GM12801 (cell line): ENCODE measurements around the gene PHF21B.

Source experiments
- TF ChIP-seq, protein P1 (sequence below): IDR thresholded peaks from one replicate; pipeline ENCODE4 v1.5.1; 2011; ENCODE audit warnings: control low read depth; ENCODE audit not compliant: insufficient read length; ENCODE audit errors: extremely low read depth

Gene PHF21B

DNA sequence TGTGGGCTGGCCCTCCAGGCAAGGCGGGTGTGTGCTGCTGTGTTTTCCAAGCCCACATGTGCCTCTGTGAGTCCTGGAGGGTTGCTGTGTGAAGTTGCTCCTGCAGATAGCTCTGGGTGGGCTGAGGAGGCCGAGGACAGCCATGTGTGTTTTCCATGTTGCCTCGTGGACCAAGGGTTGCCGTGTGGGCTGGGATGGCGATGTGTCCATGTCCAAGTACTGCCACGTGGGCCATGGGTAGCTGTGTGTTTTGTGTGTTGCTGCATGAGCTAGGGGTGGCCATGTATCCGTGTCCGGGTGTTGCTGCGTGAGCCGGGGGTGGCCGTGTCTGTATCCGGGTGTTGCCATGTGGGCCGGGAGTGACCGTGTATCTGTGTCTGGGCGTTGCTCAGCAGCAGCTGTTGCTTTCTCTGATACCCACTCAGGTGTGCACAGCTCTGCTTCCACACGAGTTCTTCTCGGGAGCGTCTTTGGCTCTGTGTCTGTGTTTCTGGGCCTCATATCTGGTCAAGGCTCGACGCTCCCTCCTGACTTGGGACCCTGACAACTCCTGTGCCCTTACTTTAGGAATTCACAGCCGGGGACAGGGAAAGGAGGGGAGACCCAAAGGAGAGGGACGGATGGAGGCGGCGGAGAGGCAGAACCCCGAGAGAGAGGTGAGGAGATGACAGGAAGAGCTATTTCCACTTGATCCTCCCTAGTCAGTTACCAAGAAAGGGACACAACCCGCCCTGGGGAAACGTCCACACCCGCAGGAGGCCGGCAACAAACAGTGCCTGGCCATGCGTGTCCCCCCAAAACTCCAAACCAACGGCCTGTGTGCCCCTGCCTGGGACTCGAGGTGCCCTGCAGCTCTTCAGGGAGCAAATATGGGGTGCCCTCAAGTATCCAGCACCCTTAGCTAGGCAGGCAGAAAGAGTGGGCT, 83.1 kb downstream of the PHF21B start:
- TF ChIP-seq, protein P1, sequence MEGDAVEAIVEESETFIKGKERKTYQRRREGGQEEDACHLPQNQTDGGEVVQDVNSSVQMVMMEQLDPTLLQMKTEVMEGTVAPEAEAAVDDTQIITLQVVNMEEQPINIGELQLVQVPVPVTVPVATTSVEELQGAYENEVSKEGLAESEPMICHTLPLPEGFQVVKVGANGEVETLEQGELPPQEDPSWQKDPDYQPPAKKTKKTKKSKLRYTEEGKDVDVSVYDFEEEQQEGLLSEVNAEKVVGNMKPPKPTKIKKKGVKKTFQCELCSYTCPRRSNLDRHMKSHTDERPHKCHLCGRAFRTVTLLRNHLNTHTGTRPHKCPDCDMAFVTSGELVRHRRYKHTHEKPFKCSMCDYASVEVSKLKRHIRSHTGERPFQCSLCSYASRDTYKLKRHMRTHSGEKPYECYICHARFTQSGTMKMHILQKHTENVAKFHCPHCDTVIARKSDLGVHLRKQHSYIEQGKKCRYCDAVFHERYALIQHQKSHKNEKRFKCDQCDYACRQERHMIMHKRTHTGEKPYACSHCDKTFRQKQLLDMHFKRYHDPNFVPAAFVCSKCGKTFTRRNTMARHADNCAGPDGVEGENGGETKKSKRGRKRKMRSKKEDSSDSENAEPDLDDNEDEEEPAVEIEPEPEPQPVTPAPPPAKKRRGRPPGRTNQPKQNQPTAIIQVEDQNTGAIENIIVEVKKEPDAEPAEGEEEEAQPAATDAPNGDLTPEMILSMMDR: no peak

DNA sequence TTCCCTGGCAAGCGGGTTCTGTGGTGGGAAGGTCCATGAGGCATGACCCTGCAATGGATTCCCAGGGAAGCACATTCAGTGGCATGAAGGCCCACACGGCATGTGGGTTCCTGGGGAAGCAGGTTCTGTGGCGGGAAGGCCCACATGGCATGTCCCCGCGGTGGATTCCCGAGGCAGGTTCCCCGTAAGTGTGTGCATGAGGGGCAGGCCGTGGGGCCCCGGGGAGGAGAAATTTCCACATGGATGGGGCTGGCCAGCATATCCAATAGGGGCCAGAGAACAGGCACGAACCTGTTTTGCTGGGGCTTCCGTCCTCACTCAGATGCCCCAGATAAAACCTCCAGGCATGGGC, 83.7 kb downstream of the PHF21B start:
- TF ChIP-seq, protein P1: no peak

DNA sequence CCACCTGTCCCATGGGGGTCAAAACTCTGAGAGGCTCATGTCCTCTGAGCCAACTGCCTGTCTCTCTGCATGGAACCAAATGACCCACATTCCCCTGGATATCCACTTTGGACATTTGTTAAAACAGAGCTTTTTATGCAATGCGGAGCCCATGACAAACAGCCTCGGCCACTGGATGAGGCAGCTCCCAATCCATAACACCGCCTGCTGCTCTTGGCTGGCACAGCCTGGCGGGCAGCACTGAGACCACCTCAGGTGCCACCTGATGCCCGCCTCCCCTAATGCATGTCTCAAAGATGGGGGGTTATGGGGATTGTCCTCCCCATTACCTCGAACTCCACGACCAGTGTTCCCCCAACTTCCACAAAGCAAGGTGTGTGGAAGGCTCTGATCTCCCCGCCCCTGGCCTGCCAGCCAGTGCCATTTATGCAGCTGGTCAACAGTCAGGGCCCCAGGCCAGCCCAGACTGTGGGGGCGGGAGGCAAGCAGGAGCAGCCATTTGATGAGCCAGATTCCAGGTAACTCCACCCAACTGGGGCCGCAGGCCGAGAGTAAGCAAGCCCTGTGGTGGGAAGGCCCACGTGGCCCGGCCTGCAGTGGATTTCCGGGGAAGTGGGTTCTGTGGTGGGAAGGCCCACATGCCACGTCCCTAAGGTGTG, 84.2 kb downstream of the PHF21B start:
- TF ChIP-seq, protein P1: no peak

DNA sequence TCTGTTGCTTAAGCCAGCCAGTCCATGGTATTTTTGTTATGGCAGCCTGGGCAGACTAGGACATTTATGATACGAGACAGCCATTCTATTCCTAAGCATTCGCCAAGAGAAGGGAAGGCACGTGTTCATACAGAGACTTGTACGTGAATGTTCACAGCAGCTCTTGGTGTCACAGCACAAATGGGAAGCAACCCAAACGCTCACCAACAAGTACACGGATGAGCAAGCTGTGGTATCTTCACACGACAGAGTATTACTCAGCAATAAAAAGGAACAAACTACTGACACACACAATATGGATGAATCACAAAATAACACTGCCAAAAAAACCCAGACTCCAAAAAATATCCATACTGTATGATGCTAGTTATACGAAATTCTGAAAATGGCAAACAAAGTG, 85.1 kb downstream of the PHF21B start:
- TF ChIP-seq, protein P1: no peak

DNA sequence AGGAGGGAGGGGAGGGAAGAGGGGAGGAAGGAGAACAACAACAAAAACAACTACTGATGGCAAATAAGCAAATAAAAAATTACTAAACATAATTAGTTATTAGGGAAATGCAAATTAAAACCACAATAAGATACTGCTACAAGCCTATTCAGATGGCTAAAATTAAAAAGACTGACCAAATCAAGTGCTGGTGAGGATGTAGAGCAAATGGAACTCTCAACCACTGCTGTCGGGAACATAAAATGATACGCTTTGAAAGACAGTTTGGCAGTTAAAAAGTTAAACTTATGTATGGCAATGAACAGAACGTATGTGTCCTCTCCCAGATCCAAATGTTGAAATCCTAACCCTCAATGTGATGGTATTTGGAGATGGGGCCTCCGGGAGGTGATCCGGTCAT, 85.7 kb downstream of the PHF21B start:
- TF ChIP-seq, protein P1: no peak

DNA sequence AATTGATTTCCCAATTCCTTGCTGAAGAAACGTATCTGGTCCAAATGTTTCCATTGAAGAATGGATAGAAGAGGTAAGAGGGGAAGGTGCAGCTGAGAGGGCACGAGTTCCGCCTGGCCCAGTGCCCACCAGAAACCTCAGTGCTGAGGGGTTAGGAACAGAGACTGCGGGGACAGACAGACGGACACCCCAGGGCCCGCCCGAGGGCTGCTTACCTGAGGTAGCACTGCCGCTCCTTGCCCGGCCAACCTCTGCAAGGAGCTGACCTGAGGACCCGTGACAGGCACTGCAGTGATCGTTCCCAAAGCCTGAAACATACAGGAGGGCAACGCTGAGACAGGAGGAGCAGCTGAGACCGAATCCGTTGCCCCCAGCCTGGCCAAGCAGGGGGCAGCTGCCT, 89.6 kb downstream of the PHF21B start:
- TF ChIP-seq, protein P1: no peak

DNA sequence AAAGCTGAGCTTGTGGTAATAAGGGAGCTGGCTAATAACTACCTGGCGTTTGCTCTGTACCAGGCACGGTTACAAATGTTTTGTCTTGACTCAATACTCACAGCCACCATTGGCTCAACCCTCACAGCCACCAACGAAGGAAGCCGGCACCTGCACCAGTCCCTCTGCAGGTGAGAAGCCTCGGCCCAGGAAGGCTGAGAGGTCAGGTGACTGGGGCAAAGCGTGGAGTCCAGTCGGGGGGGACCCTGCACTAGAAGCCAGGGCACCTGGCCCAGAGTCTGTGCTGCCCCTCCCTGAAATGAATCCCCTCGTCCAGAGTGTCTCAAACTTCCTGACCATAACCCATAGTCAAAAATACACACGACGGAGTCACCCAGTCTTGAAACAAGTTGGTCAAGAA, 90.1 kb downstream of the PHF21B start:
- TF ChIP-seq, protein P1: no peak
